HG03159 (cell line): Measurements from ENCODE around the gene MPIG6B.

Source experiments
- ATAC-seq: cut with Tn5 transposase; IDR thresholded peaks from one replicate; pipeline ENCODE4 v1.9.1; 2021; ENCODE audit warnings: mild to moderate bottlenecking, moderate library complexity; ENCODE audit not compliant: unreplicated experiment

The MPIG6B gene

DNA sequence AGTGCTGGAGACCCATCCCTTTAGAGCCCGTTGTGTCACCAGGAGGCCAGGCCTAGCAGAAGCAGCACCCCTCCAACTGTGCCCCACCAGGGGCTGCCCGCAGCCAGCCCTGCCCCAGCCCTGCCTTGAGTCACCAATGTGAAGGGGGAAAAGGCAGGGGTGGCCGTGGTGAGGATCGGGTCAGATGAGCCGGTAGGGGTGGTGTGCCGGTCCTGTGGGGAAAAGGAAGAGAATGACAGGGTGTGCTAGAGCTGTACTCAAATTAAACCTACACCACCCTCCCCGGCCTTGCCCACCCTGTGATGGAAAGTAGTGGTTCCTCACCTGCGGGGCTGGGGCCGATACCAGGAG lies 42.4 kb downstream of the MPIG6B start:
- no peak for ATAC-seq

- ATAC-seq = no peak
These were observed 43.0 kb downstream of the MPIG6B start for GRCh38 chr6:31765910-31766794.

DNA sequence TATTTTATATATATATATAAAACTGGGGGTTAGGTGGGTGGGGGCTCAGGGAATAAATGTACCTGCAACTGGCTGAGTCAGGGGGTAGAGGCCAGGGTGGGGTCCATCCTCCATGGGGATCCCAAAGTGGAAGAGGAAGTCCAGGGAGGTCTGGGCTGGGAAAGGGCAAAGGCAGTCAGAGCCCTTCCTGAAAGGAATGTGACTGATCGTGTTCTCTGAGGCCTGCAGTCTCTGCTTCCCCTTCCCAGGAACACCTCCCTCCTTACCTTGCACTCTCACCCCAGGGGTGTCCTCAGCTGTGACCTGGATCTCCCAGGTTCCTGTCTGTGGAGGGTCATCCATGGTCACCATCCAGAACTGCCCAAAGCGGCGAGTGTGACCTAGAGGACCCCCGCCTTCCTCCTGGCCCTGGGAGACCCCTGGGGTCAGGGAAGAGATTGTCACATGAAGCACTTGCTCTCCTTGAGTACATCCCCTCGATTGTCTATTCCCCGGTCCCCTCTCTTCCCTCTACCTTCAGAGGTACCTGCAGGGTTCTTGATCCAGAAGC lies 44.0 kb downstream of the MPIG6B start:
- no peak for ATAC-seq

DNA sequence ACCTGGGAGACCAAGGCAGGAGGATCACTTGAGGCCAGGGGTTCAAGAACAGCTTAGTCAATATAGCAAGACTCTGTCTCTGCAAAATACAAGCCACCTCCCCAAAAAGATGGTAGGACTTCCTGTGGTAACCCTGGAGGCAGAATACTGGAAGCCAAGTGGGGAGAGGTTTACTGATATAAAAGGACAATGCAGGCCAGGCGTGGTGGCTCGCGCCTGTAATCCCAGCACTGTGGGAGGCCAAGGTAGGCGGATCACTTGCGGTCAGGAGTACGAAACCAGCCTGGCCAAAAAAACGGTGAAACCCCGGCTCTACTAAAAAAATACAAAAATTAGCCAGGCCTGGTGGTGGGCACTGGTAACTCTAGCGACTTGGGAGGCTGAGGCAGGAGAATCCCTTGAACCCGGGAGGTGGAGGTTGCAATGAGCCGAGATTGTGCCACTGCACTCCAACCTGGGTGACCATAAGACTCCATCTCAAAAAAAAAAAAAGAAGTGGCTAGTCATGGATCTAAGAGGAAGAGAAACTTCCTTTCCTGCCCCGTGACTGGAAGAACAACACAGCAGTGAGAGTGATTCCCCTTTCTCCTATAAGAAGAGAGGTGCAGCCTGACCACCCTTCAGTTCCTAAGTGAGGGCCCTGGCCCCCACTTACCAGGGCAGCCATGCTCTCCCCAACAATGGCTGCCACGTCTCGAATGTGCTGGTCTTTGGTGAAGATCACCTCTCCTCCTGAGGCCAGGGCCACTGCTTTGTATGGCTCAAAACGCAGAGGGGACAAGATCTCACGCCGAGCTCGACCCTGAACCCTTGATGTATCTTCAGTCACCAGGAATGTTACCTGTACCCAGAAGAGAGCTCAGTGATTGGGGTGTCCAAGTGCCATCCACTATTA lies 45.4 kb downstream of the MPIG6B start:
- no peak for ATAC-seq

DNA sequence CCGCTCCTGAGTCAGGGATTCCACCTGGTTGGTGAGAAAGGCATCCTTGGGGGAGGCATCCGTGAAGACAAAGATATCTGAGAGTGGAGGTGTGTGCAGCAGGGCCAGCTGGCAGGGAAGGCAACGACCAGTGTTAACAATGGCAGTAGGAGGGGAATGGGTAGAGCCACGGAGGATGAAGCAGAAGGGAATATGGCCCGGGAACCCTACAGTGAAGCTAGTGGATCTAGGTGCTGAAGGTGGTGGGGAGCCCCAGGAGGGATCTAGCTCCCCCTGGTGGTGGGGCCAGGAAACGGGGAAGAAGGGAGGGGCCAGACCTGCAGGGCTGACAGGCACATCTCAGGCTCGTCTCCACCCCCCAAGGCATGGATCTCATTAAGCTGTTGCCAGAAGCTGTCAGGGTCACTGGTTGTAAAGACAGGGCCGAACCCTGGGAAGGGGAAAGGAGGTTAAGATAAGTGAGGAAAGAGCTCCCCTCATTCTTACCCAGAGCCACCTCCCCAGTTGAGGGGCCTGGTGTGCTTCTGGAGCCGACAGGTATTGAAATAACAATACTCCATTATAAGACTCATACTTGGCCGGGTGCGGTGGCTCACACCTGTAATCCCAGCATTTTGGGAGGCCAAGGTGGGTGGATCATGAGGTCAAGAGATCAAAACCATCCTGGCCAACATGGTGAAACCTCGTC lies 46.7 kb downstream of the MPIG6B start:
- no peak for ATAC-seq

DNA sequence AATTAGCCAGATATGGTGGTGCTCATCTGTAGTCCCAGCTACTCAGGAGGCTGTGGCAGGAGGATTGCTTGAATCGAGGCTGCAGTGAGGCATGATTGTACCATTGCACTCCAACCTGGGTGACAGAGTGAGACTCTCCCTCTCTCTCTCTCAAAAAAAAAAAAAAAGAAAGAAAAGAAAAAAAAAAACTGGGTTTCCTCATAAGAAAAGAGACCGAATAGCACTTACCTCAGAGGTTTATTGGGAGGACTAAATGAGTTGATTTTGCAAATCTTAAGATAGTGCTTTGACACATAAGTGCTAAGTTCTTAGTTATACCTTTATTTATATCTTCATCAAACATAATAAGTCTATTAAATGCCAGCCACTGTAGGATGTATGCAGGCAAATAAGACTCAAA lies 47.7 kb downstream of the MPIG6B start:
- no peak for ATAC-seq

DNA sequence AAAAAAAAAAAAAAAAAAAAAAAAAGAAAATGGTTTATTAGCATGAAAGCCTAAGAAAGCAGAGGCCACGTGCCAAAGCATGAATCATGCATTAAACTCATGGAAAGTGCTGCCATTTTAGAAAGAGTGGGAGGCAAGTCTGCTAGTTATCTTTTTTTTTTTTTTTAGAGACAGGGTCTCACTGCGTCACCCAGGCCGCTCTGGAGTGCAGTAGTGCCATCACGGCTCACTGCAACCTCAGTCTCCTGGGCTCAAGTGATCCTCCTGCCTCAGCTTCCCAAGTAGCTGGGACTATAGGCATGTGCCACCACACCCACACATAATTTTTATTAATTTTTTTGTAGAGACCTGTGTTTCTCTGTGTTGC lies 48.8 kb downstream of the MPIG6B start:
- no peak for ATAC-seq

DNA sequence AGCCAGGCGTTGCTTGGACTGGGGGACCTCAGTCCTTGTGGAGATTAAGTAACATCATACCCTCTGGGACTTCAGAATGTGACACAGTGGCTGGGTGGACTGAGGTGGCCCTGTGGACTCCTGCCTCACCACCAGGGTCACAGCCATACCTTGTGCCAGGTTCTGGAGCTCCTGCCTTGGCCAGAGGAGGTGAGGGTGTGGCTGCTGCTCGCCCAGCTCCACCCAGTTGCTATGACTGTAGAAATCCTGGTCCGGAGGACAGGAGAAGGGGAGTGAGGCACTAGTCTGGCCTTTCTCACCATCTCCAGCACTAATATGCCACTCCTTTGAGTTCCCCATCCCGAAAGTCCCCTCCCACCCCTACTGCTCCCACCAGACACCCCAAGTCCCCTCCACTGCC lies 52.0 kb downstream of the MPIG6B start:
- ATAC-seq = no peak

GRCh38 chr6:31775633-31776484 lies 52.7 kb downstream of the MPIG6B start:
- no peak for ATAC-seq
